Fibroblast of villous mesenchyme (primary cell): ENCODE results near the gene IFI27. TPM values are rescaled to one million over a fixed set of nuclear protein-coding genes. Genes with fewer than 3 reads are reported as not detected.

ENCODE experiments used
- DNase-seq: peaks from one replicate; pipeline ENCODE4 v3.0.0-alpha.2; 2010; ENCODE audit warnings: low read depth
- H3K4me3 ChIP-seq: 2 replicates; pipeline ENCODE4 v1.5.1; 2011; ENCODE audit warnings: low read depth, mild to moderate bottlenecking, low read length
- CTCF ChIP-seq: IDR thresholded peaks from 2 replicates; pipeline ENCODE4 v1.5.1; 2012; ENCODE audit warnings: low read depth, mild to moderate bottlenecking, low read length; ENCODE audit not compliant: insufficient read depth
- total RNA-seq: library from RNA; depleted of rRNA; stranded (reverse); fragments of >200 nt; gene quantifications from 2 replicates; pipeline ENCODE4 v1.2.3, GENCODE V29; 2012

IFI27 gene
- total RNA-seq, 1 donor = 51.4 TPM

- no peak for DNase-seq
- TF ChIP-seq CTCF = no peak
- H3K4me3 ChIP-seq = no peak overlapping the region
These were observed 6.2 kb downstream of the IFI27 start for GRCh38 chr14:94116701-94117100.

GRCh38 chr14:94117856-94118255 lies 7.3 kb downstream of the IFI27 start:
- no peak overlapping the region for H3K4me3 ChIP-seq
- no peak for DNase-seq
- no peak for TF ChIP-seq CTCF

GRCh38 chr14:94119071-94119470 lies 8.5 kb downstream of the IFI27 start:
- TF ChIP-seq CTCF = no peak
- no peak overlapping the region for H3K4me3 ChIP-seq
- no peak for DNase-seq

DNA sequence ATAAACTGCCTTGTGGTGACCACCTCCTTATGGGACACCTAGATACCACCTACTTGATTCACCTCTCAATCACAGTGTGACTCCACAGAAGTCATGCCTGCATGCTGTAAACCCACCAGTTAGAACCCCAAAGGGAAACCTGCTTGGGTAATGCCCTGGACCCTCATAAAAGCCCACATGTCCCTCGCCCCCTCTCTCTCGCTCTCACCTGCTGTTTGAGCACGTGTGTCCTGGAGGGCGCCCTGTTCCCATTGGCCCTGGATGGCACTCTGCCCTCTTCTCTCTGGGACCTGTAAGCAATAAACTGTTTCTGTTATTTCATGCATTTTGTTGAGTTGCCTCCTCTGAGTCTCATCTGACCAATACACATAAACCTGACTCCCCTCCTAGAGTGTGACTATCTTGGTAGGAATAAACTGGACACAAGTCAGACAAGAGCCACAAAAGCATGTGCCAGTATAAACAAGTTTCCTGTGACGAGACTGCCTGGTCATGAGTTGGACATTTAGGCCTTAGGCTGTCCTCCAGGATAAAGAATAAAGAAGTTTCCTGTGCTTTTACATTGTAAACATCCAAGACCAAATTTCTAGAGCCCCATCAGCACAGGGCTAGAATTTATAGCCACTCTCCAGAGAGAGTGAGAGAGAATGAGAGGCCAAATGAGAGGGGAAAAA lies 10.3 kb downstream of the IFI27 start:
- H3K4me3 ChIP-seq = no peak overlapping the region
- peak; percentile 29 for DNase-seq
- no peak for TF ChIP-seq CTCF

GRCh38 chr14:94121485-94121884 lies 10.9 kb downstream of the IFI27 start:
- no peak for TF ChIP-seq CTCF
- no peak for DNase-seq
- no peak overlapping the region for H3K4me3 ChIP-seq

GRCh38 chr14:94122438-94122837 lies 11.9 kb downstream of the IFI27 start:
- TF ChIP-seq CTCF = no peak
- no peak overlapping the region for H3K4me3 ChIP-seq
- no peak for DNase-seq

DNA sequence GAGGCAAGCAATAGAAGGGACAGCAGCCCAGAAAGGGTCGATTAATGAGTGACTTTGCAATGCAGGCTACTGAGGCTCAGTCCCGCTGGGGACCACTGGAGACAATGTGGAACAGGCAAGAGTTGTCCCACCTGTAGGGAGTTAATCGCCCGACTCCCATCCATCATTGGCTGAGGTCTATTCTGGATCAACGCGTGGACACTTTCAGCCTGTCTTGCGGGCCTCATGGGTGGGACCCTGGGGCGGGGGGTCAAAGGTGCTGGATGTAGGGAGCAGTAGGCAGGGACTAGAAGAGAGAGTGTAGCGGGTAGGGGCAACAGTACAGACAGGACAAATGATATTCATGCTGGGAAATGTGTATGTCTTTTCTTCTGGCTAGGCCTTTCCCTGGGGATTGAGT lies 12.8 kb downstream of the IFI27 start:
- TF ChIP-seq CTCF = no peak
- no peak for DNase-seq
- no peak overlapping the region for H3K4me3 ChIP-seq
